ENCODE results near the gene THAP4.
A peak's percentile ranks its signal among the peaks of the same experiment; 100 is the strongest.

THAP4 gene

DNA sequence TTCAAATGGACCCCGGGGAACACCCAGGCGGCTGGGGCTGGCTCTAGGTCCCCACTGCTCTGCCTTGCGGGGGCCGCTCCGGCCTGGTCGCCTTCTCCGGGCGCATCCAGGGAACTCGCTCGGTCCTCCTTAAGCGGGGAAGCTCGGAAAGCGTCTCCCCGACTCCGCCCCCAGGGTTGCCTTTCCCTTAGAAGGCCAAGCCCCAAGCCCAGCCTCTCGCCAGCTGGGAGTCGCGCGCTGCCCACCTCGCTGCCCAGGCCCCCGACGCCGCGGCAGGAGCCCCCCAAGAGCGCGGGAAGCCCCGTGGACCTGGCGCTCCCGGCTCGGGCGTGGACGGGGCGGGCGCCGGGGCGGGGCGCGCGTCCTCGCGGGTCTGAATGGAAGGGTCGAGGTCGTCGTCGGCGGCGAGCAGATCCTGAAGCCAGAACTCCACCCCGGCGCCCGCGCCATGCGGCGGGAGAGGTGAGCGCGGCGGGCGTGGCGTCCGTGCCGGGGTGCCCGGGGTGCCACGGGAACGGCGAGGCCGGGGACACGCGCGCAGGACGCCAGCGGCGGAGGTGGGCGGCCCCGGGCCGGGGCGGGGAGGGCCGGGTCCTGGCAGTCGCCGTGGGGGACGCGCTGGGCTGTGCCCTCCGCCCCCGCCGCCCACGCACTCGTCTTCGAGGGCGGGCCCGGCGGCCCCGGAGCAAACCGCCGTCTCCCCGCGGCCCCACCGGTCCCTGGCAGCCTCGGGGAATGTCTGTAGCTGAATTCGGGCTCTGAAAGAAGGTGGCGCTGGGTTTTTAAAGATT is 78.2 kb downstream of the THAP4 start, which contains the start of gene BOK:
Gene BOK, plus strand, starts transcription at position 214 of the 791 bp plus-strand sequence. CDS start 739 bp downstream, outside the sequence.
- no peak within 1 kb of the TSS for H3K4me2 ChIP-seq (ENCODE audit: insufficient read depth, low read length)
- no peak within 1 kb of the TSS for H3K9ac ChIP-seq (ENCODE audit: low read depth, low read length)
- no peak within 1 kb of the TSS for H3K27ac ChIP-seq (ENCODE audit: low read length)
- TF ChIP-seq, protein P1, sequence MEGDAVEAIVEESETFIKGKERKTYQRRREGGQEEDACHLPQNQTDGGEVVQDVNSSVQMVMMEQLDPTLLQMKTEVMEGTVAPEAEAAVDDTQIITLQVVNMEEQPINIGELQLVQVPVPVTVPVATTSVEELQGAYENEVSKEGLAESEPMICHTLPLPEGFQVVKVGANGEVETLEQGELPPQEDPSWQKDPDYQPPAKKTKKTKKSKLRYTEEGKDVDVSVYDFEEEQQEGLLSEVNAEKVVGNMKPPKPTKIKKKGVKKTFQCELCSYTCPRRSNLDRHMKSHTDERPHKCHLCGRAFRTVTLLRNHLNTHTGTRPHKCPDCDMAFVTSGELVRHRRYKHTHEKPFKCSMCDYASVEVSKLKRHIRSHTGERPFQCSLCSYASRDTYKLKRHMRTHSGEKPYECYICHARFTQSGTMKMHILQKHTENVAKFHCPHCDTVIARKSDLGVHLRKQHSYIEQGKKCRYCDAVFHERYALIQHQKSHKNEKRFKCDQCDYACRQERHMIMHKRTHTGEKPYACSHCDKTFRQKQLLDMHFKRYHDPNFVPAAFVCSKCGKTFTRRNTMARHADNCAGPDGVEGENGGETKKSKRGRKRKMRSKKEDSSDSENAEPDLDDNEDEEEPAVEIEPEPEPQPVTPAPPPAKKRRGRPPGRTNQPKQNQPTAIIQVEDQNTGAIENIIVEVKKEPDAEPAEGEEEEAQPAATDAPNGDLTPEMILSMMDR (IDR thresholded peaks at IDR 0.05; ENCODE audit: borderline replicate concordance, extremely low read depth, low read length, poor library complexity, severe bottlenecking), result no peak
- H3K4me1 ChIP-seq (ENCODE audit: insufficient read depth, low read length), result peaks cover 6% of the 10 kb centered on the region
- no peak within 1 kb of the TSS for H2AFZ ChIP-seq (ENCODE audit: low read depth, low read length)
- H3K4me3 ChIP-seq (ENCODE audit: low read depth in 1 of 2, low read length in 2 of 2), result no peak within 1 kb of the TSS
- no peaks in the 10 kb centered on the region for H3K27me3 ChIP-seq (ENCODE audit: insufficient read depth, low read length, poor library complexity)
- H3K9me3 ChIP-seq (ENCODE audit: insufficient read depth, low read length, severe bottlenecking), result peaks cover 4% of the 10 kb centered on the region
- no peaks in the 10 kb centered on the region for H3K36me3 ChIP-seq (ENCODE audit: insufficient read depth, low read length)
- DNase-seq (no peak), ATAC-seq (ENCODE audit: insufficient read depth, low read depth) (no peak)
- no peaks in the 10 kb centered on the region for H4K20me1 ChIP-seq (ENCODE audit: insufficient read depth, low read length)
- H3K79me2 ChIP-seq (ENCODE audit: insufficient read depth, low read length), result no peaks in the 10 kb centered on the region

DNA sequence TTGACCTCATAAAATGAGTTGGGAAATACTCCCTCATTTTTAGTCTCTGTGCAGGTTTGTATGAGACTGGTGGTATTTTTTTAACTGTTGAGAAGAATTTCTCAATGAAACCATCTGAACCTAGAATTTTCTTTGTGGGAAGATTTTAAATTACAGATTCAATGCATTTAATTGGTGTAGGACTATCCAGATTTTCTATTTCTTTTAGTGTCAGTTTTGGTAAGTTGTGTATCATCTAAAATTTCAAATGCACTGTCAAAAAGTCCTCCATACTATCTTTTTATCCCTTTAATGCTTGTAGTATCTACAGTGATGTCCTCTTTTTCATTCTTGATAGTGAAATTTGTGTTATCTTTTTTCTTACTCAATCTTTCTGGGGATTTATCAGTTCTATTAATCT is 80.2 kb downstream of the THAP4 start:
- H3K9me3 ChIP-seq (ENCODE audit: insufficient read depth, low read length, severe bottlenecking), result peaks cover 4% of the 10 kb centered on the region
- H3K27me3 ChIP-seq (ENCODE audit: insufficient read depth, low read length, poor library complexity), result no peaks in the 10 kb centered on the region
- H3K4me1 ChIP-seq (ENCODE audit: insufficient read depth, low read length), result peaks cover 6% of the 10 kb centered on the region
- no peak for ATAC-seq (ENCODE audit: insufficient read depth, low read depth)
- no peaks in the 10 kb centered on the region for H4K20me1 ChIP-seq (ENCODE audit: insufficient read depth, low read length)
- H3K27ac ChIP-seq (ENCODE audit: low read length), result no peak overlapping the region
- H3K36me3 ChIP-seq (ENCODE audit: insufficient read depth, low read length), result no peaks in the 10 kb centered on the region
- TF ChIP-seq, protein P1 (IDR thresholded peaks at IDR 0.05; ENCODE audit: borderline replicate concordance, extremely low read depth, low read length, poor library complexity, severe bottlenecking), result no peak
- no peak for TF ChIP-seq EZH2 (IDR thresholded peaks at IDR 0.05; ENCODE audit: borderline replicate concordance, low read depth, low read length, severe bottlenecking)
- no peak for DNase-seq
- no peaks in the 10 kb centered on the region for H3K79me2 ChIP-seq (ENCODE audit: insufficient read depth, low read length)
- no peak overlapping the region for H2AFZ ChIP-seq (ENCODE audit: low read depth, low read length)
- no peak overlapping the region for H3K9ac ChIP-seq (ENCODE audit: low read depth, low read length)
- H3K4me3 ChIP-seq (ENCODE audit: low read depth in 1 of 2, low read length in 2 of 2), result no peak overlapping the region
- no peak overlapping the region for H3K4me2 ChIP-seq (ENCODE audit: insufficient read depth, low read length)

DNA sequence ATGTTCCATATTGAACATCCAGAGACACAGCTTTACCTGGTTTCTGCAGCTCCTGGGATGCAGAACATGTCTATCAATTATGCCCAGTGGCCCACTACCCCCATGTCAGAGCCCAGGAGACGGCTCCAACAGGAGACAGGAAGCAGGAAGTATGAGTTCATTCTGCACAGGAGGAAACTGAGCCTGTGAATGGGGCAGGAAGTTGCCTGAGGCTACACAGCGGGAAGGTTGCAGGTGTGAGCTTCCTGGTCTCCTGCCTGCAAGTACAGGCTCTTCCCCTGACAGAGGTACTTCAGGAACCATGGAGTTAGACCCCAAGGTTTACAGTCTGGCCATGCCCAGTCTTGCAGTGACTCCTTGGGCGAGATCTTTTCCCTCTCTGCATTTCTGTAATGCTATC is 81.2 kb downstream of the THAP4 start:
- ATAC-seq (ENCODE audit: insufficient read depth, low read depth), result peak; percentile 55; the same call in 1 of the 3 replicates
- no peak overlapping the region for H3K4me2 ChIP-seq (ENCODE audit: insufficient read depth, low read length)
- H3K27me3 ChIP-seq (ENCODE audit: insufficient read depth, low read length, poor library complexity), result no peaks in the 10 kb centered on the region
- DNase-seq, result no peak
- H3K4me3 ChIP-seq (ENCODE audit: low read depth in 1 of 2, low read length in 2 of 2), result no peak overlapping the region
- no peak overlapping the region for H3K27ac ChIP-seq (ENCODE audit: low read length)
- H2AFZ ChIP-seq (ENCODE audit: low read depth, low read length), result peak overlapping the region; percentile 38
- no peaks in the 10 kb centered on the region for H3K79me2 ChIP-seq (ENCODE audit: insufficient read depth, low read length)
- no peak for TF ChIP-seq EZH2 (IDR thresholded peaks at IDR 0.05; ENCODE audit: borderline replicate concordance, low read depth, low read length, severe bottlenecking)
- H3K4me1 ChIP-seq (ENCODE audit: insufficient read depth, low read length), result peaks cover 6% of the 10 kb centered on the region
- H3K9me3 ChIP-seq (ENCODE audit: insufficient read depth, low read length, severe bottlenecking), result peaks cover 4% of the 10 kb centered on the region
- no peaks in the 10 kb centered on the region for H4K20me1 ChIP-seq (ENCODE audit: insufficient read depth, low read length)
- no peak overlapping the region for H3K9ac ChIP-seq (ENCODE audit: low read depth, low read length)
- no peaks in the 10 kb centered on the region for H3K36me3 ChIP-seq (ENCODE audit: insufficient read depth, low read length)

DNA sequence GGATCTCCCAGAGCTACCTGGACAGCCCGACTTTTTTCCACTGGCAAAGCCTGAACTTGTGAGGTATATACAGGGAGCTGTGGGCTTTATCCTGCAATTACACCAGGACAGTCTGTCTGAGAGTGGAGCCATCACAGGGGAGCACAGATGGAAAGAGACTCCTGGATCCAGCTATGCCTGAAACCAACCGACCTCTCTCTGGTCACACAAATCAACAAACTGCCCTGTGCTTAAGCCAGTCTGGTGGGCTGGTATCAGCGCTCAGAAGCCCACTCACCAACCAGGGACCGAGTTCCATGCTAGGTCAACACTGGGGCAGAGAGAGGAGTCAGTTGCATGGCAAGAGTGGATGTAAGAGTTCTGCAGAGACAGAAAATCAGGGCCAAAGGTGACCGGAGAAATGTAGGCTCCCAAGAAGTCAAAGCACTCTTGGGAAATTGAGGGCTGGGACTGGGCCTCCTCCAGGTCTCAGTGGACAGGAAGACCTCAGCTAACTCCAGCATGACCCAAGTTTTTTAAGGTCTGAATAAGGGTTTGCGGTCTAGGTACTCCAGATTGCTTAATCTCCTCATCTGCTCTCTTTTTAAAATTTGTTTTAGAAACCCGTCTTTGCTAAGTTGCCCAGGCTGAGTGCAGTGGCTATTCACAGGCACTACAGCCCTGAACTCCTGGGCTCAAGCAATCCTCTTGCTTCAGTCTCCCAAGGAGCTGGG is 82.2 kb downstream of the THAP4 start:
- H3K27me3 ChIP-seq (ENCODE audit: insufficient read depth, low read length, poor library complexity), result no peaks in the 10 kb centered on the region
- no peak for TF ChIP-seq EZH2 (IDR thresholded peaks at IDR 0.05; ENCODE audit: borderline replicate concordance, low read depth, low read length, severe bottlenecking)
- TF ChIP-seq, protein P1 (IDR thresholded peaks at IDR 0.05; ENCODE audit: borderline replicate concordance, extremely low read depth, low read length, poor library complexity, severe bottlenecking), result no peak
- H3K27ac ChIP-seq (ENCODE audit: low read length), result no peak overlapping the region
- no peaks in the 10 kb centered on the region for H3K36me3 ChIP-seq (ENCODE audit: insufficient read depth, low read length)
- no peak for DNase-seq
- H3K4me2 ChIP-seq (ENCODE audit: insufficient read depth, low read length), result no peak overlapping the region
- H4K20me1 ChIP-seq (ENCODE audit: insufficient read depth, low read length), result no peaks in the 10 kb centered on the region
- H3K9me3 ChIP-seq (ENCODE audit: insufficient read depth, low read length, severe bottlenecking), result peaks cover 4% of the 10 kb centered on the region
- peaks cover 6% of the 10 kb centered on the region for H3K4me1 ChIP-seq (ENCODE audit: insufficient read depth, low read length)
- ATAC-seq (ENCODE audit: insufficient read depth, low read depth), result no peak
- no peaks in the 10 kb centered on the region for H3K79me2 ChIP-seq (ENCODE audit: insufficient read depth, low read length)
- no peak overlapping the region for H2AFZ ChIP-seq (ENCODE audit: low read depth, low read length)
- no peak overlapping the region for H3K4me3 ChIP-seq (ENCODE audit: low read depth in 1 of 2, low read length in 2 of 2)
- H3K9ac ChIP-seq (ENCODE audit: low read depth, low read length), result no peak overlapping the region

Data from DND-41 (cell line).